ENCODE measurements around the gene NEK11. TPM values are rescaled to one million over a fixed set of nuclear protein-coding genes. Genes with fewer than 3 reads are reported as not detected.
"Not testable (repeated sequence)": the region's sequence is repeated elsewhere in the genome, so short reads cannot be mapped to it uniquely, and the experiment has no call there.

NEK11 gene
- total RNA-seq, 2 experiments from 2014 or later = 1.2 to 1.6 TPM

DNA sequence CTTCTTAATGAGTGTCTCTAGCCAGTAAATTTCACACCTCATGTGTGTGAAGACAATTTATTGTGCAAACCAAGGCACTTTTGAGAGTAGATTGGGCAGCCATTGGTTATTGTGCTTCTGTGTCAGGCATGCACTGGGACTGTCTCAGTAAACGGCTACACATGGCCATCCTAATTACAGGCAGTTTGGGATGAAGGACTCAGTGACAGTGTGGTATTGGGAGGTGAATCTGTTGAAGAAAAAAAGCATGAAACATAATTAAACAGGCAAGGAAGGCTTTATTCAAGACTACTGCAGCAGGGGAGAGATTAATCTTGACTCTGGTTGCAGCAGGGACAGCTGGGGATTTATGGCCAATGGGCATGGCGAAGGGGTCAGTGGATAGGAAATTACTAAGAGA, 297.1 kb downstream of the NEK11 start:
- Mint-ChIP-seq H3K9me3 (no peaks in the 10 kb centered on the region), H3K4me3 (no peak overlapping the region), H3K27me3 (no peaks in the 10 kb centered on the region), H3K27ac (no peak overlapping the region), H3K36me3 (ENCODE audit: low read depth) (no peaks in the 10 kb centered on the region), H3K4me1 (ENCODE audit: low read depth) (no peaks in the 10 kb centered on the region)
- ATAC-seq (no peak), DNase-seq (no peak)
- intact Hi-C loops (cut with micrococcal nuclease) = no loop called here
- POLR2A ChIA-PET = no interaction called here
- CTCF ChIA-PET = no interaction called here
- TF ChIP-seq, protein P1, sequence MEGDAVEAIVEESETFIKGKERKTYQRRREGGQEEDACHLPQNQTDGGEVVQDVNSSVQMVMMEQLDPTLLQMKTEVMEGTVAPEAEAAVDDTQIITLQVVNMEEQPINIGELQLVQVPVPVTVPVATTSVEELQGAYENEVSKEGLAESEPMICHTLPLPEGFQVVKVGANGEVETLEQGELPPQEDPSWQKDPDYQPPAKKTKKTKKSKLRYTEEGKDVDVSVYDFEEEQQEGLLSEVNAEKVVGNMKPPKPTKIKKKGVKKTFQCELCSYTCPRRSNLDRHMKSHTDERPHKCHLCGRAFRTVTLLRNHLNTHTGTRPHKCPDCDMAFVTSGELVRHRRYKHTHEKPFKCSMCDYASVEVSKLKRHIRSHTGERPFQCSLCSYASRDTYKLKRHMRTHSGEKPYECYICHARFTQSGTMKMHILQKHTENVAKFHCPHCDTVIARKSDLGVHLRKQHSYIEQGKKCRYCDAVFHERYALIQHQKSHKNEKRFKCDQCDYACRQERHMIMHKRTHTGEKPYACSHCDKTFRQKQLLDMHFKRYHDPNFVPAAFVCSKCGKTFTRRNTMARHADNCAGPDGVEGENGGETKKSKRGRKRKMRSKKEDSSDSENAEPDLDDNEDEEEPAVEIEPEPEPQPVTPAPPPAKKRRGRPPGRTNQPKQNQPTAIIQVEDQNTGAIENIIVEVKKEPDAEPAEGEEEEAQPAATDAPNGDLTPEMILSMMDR (IDR thresholded peaks at IDR 0.05) = no peak

DNA sequence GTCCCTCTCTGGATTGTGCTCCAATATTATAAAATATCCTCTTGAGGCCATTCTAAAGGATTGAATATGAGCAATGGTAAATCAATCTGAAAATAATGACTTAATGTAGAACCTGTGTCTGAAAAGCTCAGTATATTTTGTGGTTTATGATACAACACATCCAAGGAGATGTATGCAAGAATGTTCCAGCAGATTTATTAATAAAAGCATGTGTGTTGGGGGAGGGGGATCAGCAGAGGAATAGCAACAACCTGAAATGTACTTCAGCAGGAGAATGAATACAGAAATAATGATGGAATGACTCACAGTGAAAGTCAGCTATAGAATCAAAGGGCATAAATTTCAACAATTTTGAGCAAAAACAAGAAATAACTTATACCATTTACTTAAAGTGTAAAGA, 298.2 kb downstream of the NEK11 start:
- H3K36me3 Mint-ChIP-seq (ENCODE audit: low read depth) = no peaks in the 10 kb centered on the region
- TF ChIP-seq, protein P1 (IDR thresholded peaks at IDR 0.05) = no peak
- POLR2A ChIA-PET = no interaction called here
- H3K9me3 Mint-ChIP-seq = no peaks in the 10 kb centered on the region
- H3K27ac Mint-ChIP-seq = no peak overlapping the region
- no peak for ATAC-seq
- H3K27me3 Mint-ChIP-seq = no peaks in the 10 kb centered on the region
- H3K4me1 Mint-ChIP-seq (ENCODE audit: low read depth) = no peaks in the 10 kb centered on the region
- DNase-seq = no peak
- CTCF ChIA-PET = no interaction called here
- H3K4me3 Mint-ChIP-seq = no peak overlapping the region
- intact Hi-C loops (cut with micrococcal nuclease) = no loop called here

DNA sequence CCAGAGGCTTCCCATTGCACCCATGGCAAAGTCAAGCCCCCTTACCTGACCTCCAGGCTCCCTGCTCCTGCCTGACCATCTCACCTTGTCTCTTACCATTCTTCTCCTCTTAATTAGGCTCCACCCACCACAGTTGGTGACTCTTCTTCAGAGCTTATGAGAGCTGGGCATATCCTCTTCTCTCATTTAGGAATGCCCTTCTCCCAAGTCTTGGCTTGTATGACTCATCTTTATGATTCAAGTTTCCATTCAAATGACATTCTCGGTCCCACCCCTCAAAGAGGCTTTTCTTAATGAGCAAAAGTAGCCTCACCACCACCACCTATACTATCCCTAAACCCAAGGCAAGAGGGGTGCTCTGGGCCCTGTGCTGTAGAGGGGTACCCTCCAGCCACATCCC, 299.6 kb downstream of the NEK11 start:
- H3K4me1 Mint-ChIP-seq (ENCODE audit: low read depth) = no peaks in the 10 kb centered on the region
- H3K9me3 Mint-ChIP-seq = no peaks in the 10 kb centered on the region
- DNase-seq (no peak), ATAC-seq (no peak)
- H3K27me3 Mint-ChIP-seq = no peaks in the 10 kb centered on the region
- no peak overlapping the region for H3K4me3 Mint-ChIP-seq
- TF ChIP-seq, protein P1 (IDR thresholded peaks at IDR 0.05) = no peak
- H3K36me3 Mint-ChIP-seq (ENCODE audit: low read depth) = no peaks in the 10 kb centered on the region
- ChIA-PET POLR2A (no interaction called here), CTCF (no interaction called here)
- intact Hi-C loops (cut with micrococcal nuclease) = no loop called here
- no peak overlapping the region for H3K27ac Mint-ChIP-seq

DNA sequence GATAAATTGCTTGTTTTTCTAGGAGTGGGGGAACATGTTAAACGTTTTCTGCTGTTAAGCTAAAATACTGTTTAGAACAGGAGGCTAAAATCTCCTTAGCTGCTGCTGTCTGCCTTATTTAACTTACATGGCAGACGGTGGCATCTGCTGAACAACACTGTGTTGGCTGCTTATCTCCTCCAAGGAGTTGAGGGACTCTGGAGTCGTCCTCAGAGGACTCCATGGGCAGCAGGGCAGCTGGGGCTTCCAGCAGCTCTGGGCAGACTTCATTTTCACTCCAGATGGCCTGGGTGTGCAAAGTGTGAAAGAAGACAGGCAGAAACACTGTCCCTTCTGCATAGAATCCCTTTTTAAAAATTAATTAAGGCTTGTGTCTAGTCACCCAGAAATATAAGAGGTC, 302.0 kb downstream of the NEK11 start:
- TF ChIP-seq, protein P1 (IDR thresholded peaks at IDR 0.05) = no peak
- Mint-ChIP-seq H3K4me3 (no peak overlapping the region), H3K27me3 (no peaks in the 10 kb centered on the region), H3K27ac (no peak overlapping the region), H3K9me3 (no peaks in the 10 kb centered on the region), H3K4me1 (ENCODE audit: low read depth) (no peaks in the 10 kb centered on the region), H3K36me3 (ENCODE audit: low read depth) (no peaks in the 10 kb centered on the region)
- ChIA-PET POLR2A (no interaction called here), CTCF (no interaction called here)
- no peak for DNase-seq
- no peak for ATAC-seq
- intact Hi-C loops (cut with micrococcal nuclease) = no loop called here

DNA sequence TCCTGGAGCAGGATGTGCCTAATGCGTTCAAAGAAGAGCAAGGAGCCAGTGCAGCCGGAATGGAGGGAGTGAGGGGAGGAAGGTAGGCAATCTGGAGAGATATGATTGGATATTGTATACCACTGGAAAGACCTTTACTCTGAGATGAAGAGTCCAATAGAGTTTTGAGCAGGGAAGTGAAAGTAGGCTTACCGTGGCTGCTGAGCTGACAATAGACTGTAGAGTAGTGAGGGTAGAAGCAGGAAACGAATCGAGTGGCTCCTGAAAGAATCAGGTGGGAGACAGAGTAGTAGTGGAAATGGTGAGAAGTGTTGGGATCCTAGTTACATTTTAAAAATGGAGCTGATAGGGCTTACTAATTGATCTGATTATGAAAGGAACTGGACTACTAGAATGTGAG, 303.1 kb downstream of the NEK11 start:
- Mint-ChIP-seq H3K27ac (no peak overlapping the region), H3K4me3 (no peak overlapping the region), H3K9me3 (no peaks in the 10 kb centered on the region), H3K4me1 (ENCODE audit: low read depth) (no peaks in the 10 kb centered on the region), H3K36me3 (ENCODE audit: low read depth) (no peaks in the 10 kb centered on the region), H3K27me3 (no peaks in the 10 kb centered on the region)
- no peak for ATAC-seq
- TF ChIP-seq, protein P1 (IDR thresholded peaks at IDR 0.05) = no peak
- intact Hi-C loops (cut with micrococcal nuclease) = no loop called here
- POLR2A ChIA-PET = no interaction called here
- CTCF ChIA-PET = no interaction called here
- no peak for DNase-seq

DNA sequence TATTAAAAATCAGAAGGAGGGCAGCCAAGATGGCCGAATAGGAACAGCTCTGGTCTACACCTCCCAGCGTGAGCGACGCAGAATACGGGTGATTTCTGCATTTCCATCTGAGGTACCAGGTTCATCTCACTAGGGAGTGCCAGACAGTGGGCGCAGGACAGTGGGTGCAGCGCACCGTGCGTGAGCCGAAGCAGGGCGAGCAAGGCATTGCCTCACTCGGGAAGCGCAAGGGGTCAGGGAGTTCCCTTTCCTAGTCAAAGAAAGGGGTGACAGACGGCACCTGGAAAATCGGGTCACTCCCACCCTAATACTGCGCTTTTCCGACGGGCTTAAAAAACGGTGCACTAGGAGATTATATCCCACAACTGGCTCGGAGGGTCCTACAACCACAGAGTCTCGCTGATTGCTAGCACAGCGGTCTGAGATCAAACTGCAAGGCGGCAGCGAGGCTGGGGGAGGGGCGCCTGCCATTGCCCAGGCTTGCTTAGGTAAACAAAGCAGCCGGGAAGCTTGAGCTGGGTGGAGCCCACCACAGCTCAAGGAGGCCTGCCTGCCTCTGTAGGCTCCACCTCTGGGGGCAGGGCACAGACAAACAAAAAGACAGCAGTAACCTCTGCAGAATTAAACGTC, 304.9 kb downstream of the NEK11 start:
- H3K4me1 Mint-ChIP-seq (ENCODE audit: low read depth); H3K27ac Mint-ChIP-seq; intact Hi-C loops (cut with micrococcal nuclease); H3K4me3 Mint-ChIP-seq; ATAC-seq; POLR2A ChIA-PET; H3K27me3 Mint-ChIP-seq; CTCF ChIA-PET; H3K9me3 Mint-ChIP-seq; H3K36me3 Mint-ChIP-seq (ENCODE audit: low read depth); DNase-seq: not testable (repeated sequence)

Measured in activated CD8-positive, alpha-beta T cell treated with anti-CD3 and anti-CD28 coated beads for 36 hours (primary cell).